GM12874 (cell line): Measurements from ENCODE around the gene NUP210.
A peak's percentile ranks its signal among the peaks of the same experiment; 100 is the strongest.

Experiments used
- CTCF ChIP-seq: IDR thresholded peaks from 2 replicates; pipeline ENCODE4 v1.5.1; 2011; ENCODE audit warnings: low read depth, mild to moderate bottlenecking, control low read depth, low read length, moderate library complexity; ENCODE audit not compliant: insufficient read depth

NUP210 gene

DNA sequence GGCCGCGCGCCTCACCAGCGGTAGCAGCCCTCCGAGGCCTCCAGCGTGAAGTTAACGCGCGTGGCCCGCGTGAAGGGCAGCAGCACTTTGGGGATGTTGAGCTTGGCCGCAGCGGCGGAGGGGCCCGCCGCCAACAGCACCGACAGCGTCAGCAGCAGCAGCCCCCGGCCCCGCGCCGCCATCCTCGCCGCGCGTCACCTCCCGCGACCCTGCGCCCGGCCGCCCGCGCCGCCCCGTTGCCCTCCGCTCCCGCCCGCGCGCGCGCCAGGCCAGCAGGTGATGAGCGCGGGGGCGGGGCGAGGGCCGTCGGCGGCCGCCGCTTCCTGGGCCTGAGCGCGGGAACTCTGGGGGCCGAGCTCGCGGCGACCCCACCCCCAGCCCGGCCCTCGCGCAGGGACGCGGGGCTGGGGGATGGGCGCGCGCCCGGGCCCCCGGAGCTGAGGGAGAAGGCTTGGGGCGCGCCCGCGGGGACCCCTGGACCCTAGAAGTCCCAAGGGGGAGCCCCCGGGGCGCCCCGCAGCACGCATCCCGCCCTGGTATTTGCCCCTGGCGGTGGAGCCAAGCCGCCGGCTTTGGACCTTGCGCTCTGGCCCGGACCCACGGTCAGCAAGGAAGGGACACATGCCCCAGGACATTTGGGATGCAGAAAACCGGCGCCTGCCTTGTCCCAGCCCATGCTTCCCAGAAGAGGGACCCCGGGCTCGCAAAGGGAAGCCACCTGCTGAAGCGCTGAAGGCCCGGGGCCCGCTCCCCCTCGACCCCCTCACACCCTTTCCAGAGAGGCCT is at the start of gene NUP210:
Gene NUP210 (minus strand): TSS at position 278 of the 786 bp plus-strand sequence. CDS start 96 bp downstream, at position 182.
- TF ChIP-seq CTCF, result 0 out of 2 replicates have a peak, but pooled peaks have one; percentile 15

- TF ChIP-seq CTCF, result no peak
Observed at GRCh38 chr3:13466781-13467180, 46.7 kb upstream of the NUP210 start.

DNA sequence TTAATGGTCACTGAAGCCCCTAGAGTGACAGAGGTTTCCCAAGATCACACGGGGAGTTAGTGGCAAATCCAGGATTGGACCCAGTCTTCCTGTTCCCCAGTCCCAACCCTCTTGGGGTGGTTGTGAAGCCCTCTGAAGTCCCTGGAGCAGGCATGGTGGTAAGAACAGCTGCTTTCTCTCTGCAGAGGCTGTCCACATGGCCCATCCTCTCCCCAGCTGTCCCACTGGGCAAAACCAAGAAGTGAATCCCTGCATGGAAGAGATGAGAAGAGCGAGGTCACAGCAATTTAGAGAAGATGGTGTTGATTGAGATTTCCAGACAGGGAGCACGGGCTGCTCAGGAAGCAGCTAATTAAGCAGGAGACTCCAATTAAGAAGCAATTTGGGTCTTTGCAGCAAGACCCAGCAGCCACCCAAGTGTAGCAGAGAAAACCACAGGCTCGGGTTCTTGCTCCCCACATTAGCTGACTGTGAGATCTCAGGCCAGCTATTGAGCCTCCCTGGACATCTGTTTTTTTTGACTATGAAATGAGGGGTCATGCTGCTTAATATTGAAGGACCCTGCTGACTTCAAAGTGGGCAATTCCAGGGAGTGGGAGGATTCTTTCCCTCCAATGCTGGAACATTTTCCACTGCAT is 45.2 kb upstream of the NUP210 start:
- no peak for TF ChIP-seq CTCF

- TF ChIP-seq CTCF, result no peak
Observed at GRCh38 chr3:13463618-13464400, 43.7 kb upstream of the NUP210 start.

DNA sequence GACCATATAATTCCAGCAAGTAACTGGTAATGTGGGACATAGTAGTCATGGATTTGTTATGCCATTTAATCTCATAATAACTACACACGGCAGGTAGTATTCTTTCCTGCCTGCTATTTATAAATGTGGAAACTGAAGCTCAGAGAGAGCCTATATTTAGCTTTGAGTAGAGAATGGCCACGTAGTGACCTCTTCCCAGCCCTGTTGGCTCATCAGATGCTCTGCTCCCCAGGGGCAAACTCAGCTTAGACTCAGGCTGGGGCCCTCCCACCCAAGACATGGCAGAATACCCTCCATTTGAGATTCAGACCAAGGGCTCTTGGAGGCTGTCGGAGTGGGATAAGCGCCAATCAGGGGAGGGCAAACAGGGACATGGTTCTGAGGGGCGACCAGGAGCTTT is 42.7 kb upstream of the NUP210 start:
- no peak for TF ChIP-seq CTCF

DNA sequence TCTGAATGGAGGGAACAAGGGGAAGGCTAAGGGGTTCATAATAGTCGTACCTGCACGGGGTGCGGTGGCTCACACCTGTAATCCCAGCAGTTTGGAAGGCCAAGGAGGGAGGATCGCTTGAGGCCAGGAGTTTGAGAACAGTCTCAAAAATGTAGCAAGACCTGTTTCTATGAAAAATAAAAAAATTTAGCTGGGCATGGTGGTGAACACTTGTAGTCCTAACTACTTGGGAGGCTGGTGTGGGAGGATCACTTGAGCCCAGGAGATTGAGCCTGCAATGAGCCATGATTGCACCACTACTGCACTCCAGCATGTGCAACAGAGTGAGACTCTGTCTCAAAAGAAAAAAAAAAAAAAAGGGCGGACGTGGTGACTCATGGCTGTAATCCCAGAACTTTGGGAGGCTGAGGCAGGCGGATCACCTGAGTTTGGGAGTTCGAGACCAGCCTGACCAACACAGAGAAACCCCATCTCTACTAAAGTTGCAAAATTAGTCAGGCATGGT is 42.1 kb upstream of the NUP210 start:
- no peak for TF ChIP-seq CTCF
